Measurements from ENCODE around the gene ZNF844. TPM values are rescaled to one million over a fixed set of nuclear protein-coding genes. Genes with fewer than 3 reads are reported as not detected.

ZNF844 gene
- total and polyA plus RNA-seq, 2 of the 8 experiments (the other 6 are each of a cell fraction or from before 2014, with no cell fraction given) = 3.1 to 9.8 TPM

GRCh38 chr19:12035220-12036172 lies 29.0 kb upstream of the ZNF844 start, which contains the start of gene ZNF433 (continued):
- TF ChIP-seq, protein P1, sequence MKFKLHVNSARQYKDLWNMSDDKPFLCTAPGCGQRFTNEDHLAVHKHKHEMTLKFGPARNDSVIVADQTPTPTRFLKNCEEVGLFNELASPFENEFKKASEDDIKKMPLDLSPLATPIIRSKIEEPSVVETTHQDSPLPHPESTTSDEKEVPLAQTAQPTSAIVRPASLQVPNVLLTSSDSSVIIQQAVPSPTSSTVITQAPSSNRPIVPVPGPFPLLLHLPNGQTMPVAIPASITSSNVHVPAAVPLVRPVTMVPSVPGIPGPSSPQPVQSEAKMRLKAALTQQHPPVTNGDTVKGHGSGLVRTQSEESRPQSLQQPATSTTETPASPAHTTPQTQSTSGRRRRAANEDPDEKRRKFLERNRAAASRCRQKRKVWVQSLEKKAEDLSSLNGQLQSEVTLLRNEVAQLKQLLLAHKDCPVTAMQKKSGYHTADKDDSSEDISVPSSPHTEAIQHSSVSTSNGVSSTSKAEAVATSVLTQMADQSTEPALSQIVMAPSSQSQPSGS (IDR thresholded peaks at IDR 0.05; ENCODE audit: low read length) = no peak
- TF ChIP-seq, protein P2, sequence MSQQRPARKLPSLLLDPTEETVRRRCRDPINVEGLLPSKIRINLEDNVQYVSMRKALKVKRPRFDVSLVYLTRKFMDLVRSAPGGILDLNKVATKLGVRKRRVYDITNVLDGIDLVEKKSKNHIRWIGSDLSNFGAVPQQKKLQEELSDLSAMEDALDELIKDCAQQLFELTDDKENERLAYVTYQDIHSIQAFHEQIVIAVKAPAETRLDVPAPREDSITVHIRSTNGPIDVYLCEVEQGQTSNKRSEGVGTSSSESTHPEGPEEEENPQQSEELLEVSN (IDR thresholded peaks at IDR 0.05) = 0 out of 2 replicates have a peak, but pooled peaks have one; percentile 41
- peak; percentile 48 for TF ChIP-seq POLR2AphosphoS5 (IDR thresholded peaks at IDR 0.05; ENCODE audit: low read depth, low read length)
- TF ChIP-seq SAP30 (IDR thresholded peaks at IDR 0.05; ENCODE audit: insufficient read depth, insufficient replicate concordance, low read length) = no peak
- no peak for TF ChIP-seq RXRA (IDR thresholded peaks at IDR 0.05; ENCODE audit: insufficient read depth, low read depth, low read length)
- peak; percentile 93 for TF ChIP-seq RBBP5 (IDR thresholded peaks at IDR 0.05; ENCODE audit: borderline replicate concordance, low read depth, low read length)
- peak; percentile 33 for TF ChIP-seq TAF7 (optimal IDR thresholded peaks at IDR 0.05; ENCODE audit: borderline replicate concordance, low read depth, low read length)
- TF ChIP-seq HDAC6 (IDR thresholded peaks at IDR 0.05; ENCODE audit: low read depth, low read length) = no peak
- TF ChIP-seq TCF12 (IDR thresholded peaks at IDR 0.05; ENCODE audit: low read depth, low read length) = peak; percentile 50; the same call in 1 of the 2 replicates
- no peak for TF ChIP-seq FOSL1 (IDR thresholded peaks at IDR 0.05; ENCODE audit: insufficient read depth, low read depth, low read length)
- TF ChIP-seq, protein P3, sequence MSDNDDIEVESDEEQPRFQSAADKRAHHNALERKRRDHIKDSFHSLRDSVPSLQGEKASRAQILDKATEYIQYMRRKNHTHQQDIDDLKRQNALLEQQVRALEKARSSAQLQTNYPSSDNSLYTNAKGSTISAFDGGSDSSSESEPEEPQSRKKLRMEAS (IDR thresholded peaks at IDR 0.05) = 0 out of 2 replicates have a peak, but pooled peaks have one; percentile 16
- TF ChIP-seq BCL11A (IDR thresholded peaks at IDR 0.05; ENCODE audit: low read depth in 2 of 2, low read length in 2 of 2) = peak in 1 of 2 experiments; percentile 10
- no peak for TF ChIP-seq JUND (IDR thresholded peaks at IDR 0.05; ENCODE audit: low read length)

Data from H1 (cell line).